ENCODE results near the gene OSM.

Gene OSM

GRCh38 chr22:30284172-30284571 is 17.5 kb upstream of the OSM start:
- no peak for DNase-seq

- no peak for DNase-seq
Observed at GRCh38 chr22:30283342-30283741, 16.7 kb upstream of the OSM start.

- DNase-seq = no peak
Observed at GRCh38 chr22:30282616-30283046, 16.0 kb upstream of the OSM start.

- no peak for DNase-seq
Observed at GRCh38 chr22:30280505-30280904, 13.9 kb upstream of the OSM start.

- no peak for DNase-seq
Observed at GRCh38 chr22:30279932-30280331, 13.3 kb upstream of the OSM start.

DNA sequence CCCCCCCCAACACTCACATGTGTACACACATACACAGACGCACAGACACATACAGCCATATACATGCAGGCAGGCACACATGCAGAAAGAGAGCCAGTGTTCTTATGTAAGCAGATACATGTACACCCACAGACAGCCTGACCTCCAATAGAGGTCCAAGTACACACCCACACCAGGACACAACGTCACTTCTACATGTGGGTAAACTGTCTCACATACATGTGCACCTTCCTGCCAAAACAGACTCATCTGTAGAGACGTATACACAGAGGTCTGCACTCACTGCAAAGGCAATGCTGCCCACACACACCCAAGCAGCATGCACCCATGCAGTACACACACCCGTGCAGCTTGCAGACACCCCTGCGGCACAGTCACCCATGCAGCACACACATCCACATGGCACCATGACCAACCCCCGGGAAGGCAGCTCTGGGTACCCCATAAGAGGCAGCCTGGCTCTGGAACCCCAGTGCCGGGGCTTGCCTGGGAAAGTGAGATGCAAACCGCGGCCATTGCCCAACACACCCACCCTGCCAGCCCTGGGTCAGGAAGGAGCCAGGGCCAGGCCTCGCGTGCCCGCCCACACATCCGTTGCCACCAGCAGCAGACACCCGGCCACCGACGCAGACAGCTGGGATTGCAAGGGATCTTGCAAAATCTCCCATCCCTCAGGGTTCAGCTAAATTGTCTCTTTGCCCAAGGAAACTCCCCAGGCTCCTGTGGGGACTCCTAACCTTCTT is 12.6 kb upstream of the OSM start:
- DNase-seq = peak; percentile 48

DNA sequence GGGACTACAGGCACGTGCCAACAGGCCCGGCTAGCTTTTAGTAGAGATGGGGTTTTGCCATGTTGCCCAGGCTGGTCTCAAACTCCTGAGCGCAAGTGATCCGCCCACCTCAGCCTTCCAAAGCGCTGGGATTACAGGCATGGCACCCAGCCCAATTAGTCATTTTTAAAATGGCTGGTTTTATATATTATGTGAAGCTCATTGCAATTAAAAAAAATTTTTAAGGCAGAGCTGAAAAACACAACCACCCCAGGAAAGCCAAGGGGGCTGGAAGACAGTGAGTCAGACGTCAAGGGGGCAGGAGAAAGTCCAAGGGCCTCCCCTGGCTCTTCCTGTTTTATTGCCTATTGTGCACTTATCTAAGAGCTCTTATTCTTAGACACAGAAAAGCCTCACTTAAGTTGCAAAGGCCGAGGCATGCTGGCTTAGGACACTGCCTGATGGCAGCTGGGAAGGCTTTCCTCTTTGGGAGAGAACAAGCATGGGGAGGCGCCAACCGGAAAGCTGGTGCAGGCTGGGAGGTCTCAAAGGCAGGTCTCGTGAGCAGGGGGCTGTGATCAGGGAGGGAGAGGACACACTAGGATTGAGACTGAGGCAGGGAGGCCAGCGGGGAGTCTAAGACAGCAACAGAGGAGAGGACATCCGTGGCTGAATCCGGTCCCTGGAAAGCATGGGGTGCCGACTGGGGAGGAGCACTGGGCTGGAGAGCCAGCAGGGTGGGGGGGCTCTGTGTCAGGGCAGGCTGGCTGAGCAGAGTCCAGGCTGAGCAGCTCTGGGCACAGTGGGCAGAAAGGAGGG is 11.1 kb upstream of the OSM start:
- no peak for DNase-seq

GRCh38 chr22:30276039-30276438 is 9.4 kb upstream of the OSM start:
- DNase-seq = no peak

GRCh38 chr22:30275625-30276024 is 9.0 kb upstream of the OSM start:
- peak; percentile 36 for DNase-seq

DNA sequence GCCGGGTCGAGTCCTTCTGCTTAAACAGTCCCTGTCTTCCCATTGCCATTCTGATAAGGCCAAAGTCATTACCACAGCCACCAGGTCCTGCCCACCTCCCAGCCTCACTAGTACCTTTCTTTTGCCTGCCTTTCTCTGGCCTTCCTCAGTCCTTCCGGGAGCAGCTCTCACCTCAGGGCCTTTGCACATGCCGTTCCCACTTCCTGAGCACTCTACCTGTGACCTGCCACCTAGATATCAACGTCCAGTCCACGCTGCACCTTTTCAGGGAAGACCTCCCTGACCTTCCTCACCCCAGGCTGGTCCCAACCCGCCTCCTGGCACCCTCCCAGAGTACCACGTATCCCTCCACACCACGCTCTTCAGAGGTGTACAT is 7.8 kb upstream of the OSM start:
- no peak for DNase-seq

GRCh38 chr22:30273711-30274436 is 7.2 kb upstream of the OSM start:
- no peak for DNase-seq

DNA sequence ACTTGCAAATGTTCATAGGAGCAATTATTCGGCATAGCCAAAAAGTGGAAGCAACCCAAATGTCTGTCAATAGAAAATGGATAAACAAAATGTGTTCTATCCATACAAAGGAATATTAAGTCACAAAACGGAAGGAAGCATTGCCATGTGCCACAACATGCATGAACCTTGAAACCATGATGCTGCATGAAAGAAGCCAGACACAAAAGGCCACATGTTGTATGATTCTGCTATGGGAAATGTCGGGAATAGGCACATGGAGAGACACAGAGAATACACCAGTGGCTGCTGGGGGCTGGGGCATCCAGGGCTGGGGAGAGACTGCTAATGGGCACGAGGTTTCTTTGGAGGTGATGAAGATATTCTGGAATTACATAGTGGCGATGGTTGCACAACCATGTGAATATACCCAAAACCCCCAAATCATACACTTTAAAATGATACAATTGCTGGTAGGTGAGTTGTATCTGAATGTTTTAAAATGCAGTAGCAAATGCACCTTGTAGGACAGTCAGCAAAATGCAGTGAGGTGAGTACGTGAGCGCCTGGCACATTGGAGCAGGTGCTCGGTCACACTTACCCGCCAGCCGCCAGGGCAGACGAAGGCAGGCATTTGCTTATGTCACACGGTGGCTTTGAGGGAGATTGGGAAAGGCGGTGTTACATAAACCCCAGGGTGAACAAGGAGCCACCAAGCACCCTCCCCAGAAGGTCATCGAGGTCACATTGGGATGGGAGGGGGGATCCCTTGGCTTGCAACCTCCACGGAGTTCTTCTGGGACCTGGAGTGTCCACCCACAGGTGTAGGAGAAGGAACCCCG is 6.3 kb upstream of the OSM start:
- DNase-seq = peak; percentile 47

DNA sequence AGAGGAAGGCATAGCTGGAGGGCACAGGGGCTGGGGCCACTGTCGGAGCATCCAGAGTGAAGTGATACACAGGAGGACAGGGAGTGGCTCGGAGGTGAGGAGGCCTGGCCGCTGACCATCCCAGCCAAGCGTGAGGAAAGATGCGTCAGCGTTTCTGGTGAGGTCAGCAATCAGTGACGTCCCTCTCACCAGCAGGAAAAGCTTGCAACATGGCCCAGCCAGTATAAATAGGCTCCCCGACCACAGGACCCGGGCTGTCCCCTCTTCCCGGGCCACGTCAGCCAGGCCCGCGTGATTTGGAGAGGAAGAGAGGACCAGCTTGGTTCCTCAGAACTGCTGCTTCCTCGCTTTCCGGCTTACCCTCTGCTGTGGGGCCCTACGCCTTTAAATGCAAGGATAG is 4.2 kb upstream of the OSM start:
- peak; percentile 87 for DNase-seq

DNA sequence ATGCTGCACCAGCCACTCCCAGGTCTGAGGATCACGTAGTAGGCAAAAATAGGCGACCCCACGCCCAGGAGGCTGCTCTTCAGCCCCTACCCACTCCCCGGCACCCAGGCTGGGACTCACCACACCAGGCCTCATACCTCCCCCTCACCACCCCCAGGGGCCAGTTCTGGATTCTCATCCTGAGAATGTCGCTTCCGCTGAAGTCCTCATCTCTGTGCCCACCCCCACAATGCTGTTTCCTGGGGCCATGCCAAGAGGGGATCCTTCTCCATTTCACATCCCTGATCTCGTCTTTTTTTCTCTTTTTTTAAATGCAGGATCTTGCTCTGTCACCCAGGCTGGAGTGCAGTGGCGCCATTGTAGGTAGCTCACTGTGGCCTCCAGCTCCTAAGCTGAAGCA is 1.7 kb upstream of the OSM start:
- DNase-seq = no peak

DNA sequence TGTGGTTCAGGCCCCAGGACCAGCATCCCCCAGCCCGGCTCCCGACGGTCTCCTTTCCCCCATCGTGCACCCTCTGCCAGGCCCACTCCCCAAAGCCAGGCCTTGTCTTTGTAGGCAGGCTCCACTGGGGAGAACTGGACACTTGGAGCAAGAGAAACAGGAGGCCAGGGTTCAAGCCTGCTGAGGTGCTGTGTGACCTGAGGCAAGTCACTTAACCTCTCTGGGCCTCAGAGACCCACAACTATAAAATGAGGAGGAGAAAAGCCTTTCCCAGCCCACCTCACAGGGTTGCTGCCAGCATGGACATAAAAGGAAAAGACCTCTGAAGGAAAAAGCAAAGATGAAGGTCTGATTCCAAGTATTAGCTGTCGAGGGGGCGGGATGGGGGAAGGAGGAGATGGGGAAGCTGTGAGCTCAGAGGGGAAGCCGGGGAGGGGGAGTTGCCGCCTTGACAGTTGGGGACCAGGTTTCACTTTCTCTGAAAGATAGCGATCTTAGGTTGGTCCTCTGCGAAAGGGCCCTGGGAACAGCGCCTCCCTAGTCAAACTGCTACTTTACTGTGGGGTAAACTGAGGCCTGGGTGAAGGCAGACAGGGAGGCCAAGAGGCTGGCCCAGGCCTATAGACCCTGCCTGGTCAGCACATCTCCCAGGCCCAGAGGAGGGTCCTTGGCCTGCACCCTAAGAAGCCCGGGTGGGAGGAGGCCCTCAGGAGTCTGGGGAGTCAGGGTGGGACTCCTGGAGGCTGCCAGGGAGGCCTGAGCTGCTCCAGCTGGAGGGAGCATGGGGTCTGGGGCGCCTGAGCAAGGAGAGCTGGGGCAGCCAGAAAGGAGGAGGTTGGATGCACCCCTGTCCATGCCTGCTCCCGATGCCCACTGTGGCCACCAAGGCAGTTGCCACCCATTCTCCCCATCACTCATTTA is 991 bp upstream of the OSM start:
- DNase-seq = peak; percentile 56

DNA sequence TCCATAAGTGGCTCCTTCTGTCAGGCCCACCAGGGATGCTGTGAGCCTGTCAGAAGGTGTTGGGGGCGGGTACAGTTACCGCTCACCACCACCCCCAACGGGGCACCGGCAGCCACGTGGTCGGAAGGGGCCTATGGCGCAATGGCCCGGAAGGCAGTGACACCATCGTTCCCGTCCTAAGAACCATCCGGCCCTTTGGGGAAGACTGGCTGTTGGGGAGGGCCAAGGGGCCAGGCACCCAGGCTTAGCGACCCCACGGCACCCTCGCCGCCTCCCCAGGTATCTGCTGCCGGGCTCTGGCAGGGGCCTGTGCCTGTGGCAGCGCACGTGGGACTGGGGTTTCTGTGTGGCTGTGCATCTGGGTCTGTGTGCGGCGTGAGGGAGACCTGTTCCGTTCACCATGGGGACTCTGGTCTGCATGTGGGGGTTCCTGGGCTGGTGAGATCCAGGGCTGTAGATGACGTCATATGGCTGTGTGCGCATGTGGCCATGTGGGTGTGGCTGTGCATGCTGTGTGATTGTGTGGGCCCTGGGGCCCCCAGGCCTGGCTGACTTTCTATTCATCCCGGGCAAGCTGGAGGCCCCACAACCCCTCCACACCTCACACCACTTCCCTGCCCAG is 717 bp downstream of the OSM start:
- peak; percentile 89 for DNase-seq

DNA sequence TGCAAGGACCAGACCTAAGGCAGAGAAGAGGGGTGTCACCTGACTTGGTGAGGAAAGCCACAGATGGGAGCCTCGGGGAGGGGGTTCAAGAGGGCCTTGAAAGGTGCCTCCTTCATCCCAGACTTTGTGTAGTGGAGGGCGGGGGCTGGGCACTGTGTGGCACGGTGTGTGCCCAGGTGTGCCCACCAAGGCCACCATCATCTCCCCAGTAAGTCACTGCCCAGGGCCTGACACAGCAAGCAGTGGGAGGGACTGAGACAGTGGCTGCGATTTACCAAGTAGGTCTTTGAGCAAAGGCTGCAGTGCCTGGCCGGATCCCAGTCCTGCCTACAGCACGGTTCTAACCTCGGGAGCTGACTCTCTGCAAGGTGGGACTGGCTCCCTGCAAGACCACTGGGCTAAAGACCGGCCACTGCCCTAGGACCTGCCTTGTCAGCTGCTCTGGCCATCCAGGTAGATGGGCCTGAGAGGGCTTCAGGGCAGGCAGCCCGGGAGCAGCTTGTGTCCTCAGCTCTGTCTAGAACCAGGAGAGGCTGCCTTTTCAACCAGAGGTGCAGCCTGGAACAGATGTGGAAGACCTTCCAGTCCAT is 1.4 kb downstream of the OSM start:
- no peak for DNase-seq

- no peak for DNase-seq
Observed at GRCh38 chr22:30263883-30264282, 2.8 kb downstream of the OSM start.

DNA sequence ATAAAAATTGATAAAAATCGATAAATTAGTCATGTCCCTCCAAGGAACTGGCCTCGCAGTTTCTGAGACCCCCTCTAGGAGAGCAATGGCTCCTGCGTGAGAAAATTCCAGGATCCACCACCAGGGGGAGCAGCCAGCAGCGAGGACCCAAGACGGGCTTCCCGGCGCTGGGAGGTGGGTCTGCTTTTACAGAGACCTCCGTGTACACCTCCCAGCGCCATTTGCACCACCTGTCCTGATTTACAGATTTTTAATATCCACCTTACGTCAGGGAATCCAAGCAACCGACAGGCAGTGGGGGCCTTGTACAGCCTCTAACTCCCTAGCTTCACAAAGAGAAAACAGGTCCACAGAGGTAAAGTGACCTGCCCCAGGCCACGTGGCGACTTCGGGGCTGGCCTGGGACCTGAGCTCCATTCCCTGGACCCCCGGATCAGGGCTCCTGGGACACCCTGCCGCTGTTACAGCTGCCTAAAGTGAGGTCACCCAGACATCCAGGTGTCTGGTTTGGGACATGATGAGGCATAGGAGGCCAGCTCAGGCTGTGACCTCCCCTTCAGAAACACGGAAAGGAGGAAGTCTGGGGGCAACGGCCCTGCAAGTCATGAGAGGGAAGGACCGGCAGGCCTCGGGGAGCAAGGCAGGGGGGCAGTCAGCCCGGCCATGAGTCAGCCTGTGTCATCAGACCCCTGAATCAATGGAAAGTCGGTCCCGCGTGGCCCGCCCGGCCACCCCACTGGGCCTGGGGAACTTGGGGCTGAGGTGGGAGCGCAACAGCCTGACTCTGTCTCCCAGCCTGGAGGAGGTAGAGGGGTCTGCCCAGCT is 3.5 kb downstream of the OSM start:
- peak; percentile 76 for DNase-seq

- no peak for DNase-seq
Observed at GRCh38 chr22:30262112-30262511, 4.5 kb downstream of the OSM start.

Data from CD4-positive, alpha-beta T cell treated with Interferon gamma for 1 hour (primary cell).